ENCODE data around the gene TLR4.

DNA sequence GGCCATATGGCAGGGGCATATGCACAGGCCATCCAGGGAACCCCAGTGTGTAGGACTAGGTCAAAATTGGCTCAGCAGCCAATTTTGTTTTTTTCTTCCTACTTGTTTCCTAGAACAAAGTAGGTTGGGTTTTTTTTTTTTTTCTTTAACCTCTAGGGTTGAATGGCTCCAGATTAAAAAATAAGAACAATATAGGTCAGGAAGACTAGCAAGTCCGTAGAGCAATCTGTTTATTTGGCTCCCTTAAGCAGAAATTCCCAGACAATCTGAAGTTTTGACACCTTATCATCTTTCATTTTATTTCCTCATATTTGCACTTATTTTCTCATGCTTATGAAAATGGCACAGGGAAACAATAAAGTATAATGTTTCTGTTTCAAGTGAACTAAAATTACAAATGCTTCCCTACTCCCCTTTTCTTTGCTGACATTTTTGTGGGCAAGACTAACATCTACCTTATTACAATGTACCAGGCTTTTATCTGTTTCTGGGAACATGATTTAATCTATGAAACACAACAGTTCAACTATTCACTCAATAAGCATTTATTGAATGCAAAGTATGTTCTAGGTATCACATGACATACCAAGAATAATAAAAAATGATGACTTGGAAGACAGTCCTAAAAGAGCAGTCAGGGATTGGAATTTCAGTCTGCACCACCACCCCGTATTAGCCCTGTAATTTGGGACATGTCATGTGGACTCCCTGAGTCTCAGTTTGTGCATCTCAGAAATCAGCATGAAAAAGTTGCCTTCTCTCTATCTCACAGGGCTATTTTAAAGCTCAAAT lies 30.5 kb downstream of the TLR4 start:
- TF ChIP-seq, protein P1, sequence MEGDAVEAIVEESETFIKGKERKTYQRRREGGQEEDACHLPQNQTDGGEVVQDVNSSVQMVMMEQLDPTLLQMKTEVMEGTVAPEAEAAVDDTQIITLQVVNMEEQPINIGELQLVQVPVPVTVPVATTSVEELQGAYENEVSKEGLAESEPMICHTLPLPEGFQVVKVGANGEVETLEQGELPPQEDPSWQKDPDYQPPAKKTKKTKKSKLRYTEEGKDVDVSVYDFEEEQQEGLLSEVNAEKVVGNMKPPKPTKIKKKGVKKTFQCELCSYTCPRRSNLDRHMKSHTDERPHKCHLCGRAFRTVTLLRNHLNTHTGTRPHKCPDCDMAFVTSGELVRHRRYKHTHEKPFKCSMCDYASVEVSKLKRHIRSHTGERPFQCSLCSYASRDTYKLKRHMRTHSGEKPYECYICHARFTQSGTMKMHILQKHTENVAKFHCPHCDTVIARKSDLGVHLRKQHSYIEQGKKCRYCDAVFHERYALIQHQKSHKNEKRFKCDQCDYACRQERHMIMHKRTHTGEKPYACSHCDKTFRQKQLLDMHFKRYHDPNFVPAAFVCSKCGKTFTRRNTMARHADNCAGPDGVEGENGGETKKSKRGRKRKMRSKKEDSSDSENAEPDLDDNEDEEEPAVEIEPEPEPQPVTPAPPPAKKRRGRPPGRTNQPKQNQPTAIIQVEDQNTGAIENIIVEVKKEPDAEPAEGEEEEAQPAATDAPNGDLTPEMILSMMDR (conservative IDR thresholded peaks at IDR 0.05; ENCODE audit: low read depth, low read length) = no peak
- no peak for TF ChIP-seq EZH2 (IDR thresholded peaks at IDR 0.05; ENCODE audit: borderline replicate concordance, low read depth, low read length, poor library complexity, severe bottlenecking)

All from A673 (cell line).